Measurements from ENCODE around the gene ARHGAP22. TPM values are rescaled to one million over a fixed set of nuclear protein-coding genes. Genes with fewer than 3 reads are reported as not detected.

The ARHGAP22 gene
- total RNA-seq, 1 donor: 45.6 TPM

DNA sequence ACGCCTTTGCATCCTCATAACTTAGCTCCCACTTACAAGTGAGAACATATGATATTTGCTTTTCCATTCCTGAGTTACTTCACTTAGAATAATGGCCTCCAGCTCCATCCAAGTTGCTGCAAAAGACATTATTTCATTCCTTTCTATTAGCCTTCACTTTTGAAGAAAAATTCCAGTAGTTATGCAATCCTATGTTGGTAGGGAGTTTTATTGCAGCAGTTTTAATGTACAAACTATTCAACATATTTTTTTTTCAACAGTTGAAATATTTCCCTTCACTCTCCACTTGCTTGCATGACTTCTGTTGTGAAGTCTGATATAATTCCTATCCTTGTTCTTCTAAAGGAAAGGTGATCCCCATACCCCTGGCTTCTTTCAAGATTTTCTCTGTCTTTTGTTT is 27.3 kb upstream of the ARHGAP22 start:
- H3K9me3 ChIP-seq (ENCODE audit: low read depth, low read length): no peaks in the 10 kb centered on the region
- no peaks in the 10 kb centered on the region for H3K27me3 ChIP-seq (ENCODE audit: insufficient read depth, low read length)
- no peak for DNase-seq (ENCODE audit: insufficient read length, low spot score, missing footprints)
- H2AFZ ChIP-seq (ENCODE audit: low read length): no peak overlapping the region
- TF ChIP-seq, protein P1, sequence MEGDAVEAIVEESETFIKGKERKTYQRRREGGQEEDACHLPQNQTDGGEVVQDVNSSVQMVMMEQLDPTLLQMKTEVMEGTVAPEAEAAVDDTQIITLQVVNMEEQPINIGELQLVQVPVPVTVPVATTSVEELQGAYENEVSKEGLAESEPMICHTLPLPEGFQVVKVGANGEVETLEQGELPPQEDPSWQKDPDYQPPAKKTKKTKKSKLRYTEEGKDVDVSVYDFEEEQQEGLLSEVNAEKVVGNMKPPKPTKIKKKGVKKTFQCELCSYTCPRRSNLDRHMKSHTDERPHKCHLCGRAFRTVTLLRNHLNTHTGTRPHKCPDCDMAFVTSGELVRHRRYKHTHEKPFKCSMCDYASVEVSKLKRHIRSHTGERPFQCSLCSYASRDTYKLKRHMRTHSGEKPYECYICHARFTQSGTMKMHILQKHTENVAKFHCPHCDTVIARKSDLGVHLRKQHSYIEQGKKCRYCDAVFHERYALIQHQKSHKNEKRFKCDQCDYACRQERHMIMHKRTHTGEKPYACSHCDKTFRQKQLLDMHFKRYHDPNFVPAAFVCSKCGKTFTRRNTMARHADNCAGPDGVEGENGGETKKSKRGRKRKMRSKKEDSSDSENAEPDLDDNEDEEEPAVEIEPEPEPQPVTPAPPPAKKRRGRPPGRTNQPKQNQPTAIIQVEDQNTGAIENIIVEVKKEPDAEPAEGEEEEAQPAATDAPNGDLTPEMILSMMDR (IDR thresholded peaks at IDR 0.05; ENCODE audit: extremely low read depth, low read depth, low read length): no peak
- H4K20me1 ChIP-seq (ENCODE audit: insufficient read depth, low read length): no peaks in the 10 kb centered on the region
- H3K79me2 ChIP-seq (ENCODE audit: insufficient read depth, low read length): peaks cover 43% of the 10 kb centered on the region
- peaks cover 41% of the 10 kb centered on the region for H3K4me1 ChIP-seq (ENCODE audit: insufficient read depth, low read length)
- H3K36me3 ChIP-seq (ENCODE audit: insufficient read depth, low read length): no peaks in the 10 kb centered on the region
- no peak overlapping the region for H3K4me2 ChIP-seq (ENCODE audit: insufficient read depth, low read length)
- no peak overlapping the region for H3K27ac ChIP-seq (ENCODE audit: low read depth, low read length)
- no peak overlapping the region for H3K4me3 ChIP-seq (ENCODE audit: insufficient read depth, low read length)

DNA sequence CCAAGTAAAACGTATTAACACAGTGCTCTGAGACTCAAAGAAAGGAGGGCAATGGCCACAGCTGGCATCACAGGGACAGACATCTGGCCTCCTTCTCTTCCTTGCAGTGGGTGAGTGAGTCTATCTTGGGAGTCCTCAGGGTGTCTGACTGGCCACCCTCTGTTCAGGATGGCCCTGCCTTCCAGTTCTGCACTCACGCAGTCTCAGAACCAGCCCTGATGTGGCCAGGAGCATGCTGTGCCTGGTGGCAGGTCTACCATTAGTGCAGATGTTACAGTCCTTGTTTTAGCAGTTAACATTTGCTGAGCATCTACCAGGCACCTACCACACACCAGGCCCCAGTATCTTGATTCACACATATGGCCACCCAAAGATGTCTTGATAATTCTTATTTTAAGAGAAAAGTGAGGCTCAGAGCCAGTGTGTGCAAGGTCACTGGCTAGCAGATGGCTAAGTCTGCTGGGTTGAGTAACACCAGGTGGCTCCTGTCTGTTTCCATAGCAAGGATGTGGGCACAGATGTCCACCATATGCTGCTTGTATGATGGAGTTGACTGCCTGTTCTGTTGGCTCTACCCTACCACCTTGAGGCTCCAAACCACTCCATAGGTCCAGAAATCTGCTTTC is 23.2 kb upstream of the ARHGAP22 start:
- no peak for DNase-seq (ENCODE audit: insufficient read length, low spot score, missing footprints)
- Histone ChIP-seq H3K79me2 (ENCODE audit: insufficient read depth, low read length) (peaks cover 19% of the 10 kb centered on the region), H4K20me1 (ENCODE audit: insufficient read depth, low read length) (no peaks in the 10 kb centered on the region), H3K36me3 (ENCODE audit: insufficient read depth, low read length) (no peaks in the 10 kb centered on the region), H3K4me1 (ENCODE audit: insufficient read depth, low read length) (peaks cover 35% of the 10 kb centered on the region), H3K27me3 (ENCODE audit: insufficient read depth, low read length) (no peaks in the 10 kb centered on the region), H3K4me2 (ENCODE audit: insufficient read depth, low read length) (no peak overlapping the region), H2AFZ (ENCODE audit: low read length) (no peak overlapping the region), H3K4me3 (ENCODE audit: insufficient read depth, low read length) (no peak overlapping the region), H3K27ac (ENCODE audit: low read depth, low read length) (no peak overlapping the region), H3K9me3 (ENCODE audit: low read depth, low read length) (no peaks in the 10 kb centered on the region)
- TF ChIP-seq, protein P1 (IDR thresholded peaks at IDR 0.05; ENCODE audit: extremely low read depth, low read depth, low read length): no peak

DNA sequence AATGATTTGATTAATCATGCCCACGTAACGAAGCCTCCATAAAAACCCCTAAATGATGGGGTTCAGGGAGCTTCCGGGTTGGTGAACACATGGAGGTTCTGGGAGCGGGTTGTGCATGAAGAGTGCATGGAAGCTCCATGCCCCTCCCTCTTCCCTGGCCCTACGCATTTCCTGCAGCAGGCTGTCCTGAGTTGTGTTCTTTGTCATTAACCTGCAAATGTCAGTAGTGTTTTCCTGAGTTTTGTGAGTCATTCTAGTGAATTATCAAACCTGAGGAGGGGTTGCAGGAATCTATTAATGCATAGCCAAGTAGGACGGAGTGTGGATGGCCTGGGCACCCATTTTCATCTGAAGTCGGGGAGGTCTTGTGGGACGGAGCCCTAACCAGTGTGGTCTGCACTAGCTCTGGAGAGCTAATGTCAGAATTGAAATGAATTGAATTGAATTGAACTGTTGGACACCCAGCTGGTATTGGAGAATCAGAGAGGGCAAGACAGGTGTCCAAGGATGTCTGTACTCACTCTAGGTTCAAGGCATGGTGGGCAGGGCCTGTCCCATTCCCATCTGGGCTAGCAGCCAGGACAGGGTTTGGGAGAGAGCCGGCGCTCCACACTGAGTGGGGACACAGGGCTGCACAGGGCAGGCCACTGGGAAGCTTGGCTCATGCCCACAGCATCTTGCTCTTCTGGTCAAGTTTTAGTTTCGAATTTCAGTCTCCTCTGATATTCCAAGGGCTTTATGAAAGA is 22.3 kb upstream of the ARHGAP22 start:
- Histone ChIP-seq H3K4me3 (ENCODE audit: insufficient read depth, low read length) (no peak overlapping the region), H3K9me3 (ENCODE audit: low read depth, low read length) (no peaks in the 10 kb centered on the region), H3K4me1 (ENCODE audit: insufficient read depth, low read length) (peaks cover 26% of the 10 kb centered on the region), H3K27ac (ENCODE audit: low read depth, low read length) (no peak overlapping the region), H3K4me2 (ENCODE audit: insufficient read depth, low read length) (no peak overlapping the region), H2AFZ (ENCODE audit: low read length) (no peak overlapping the region), H3K79me2 (ENCODE audit: insufficient read depth, low read length) (peaks cover 10% of the 10 kb centered on the region), H4K20me1 (ENCODE audit: insufficient read depth, low read length) (no peaks in the 10 kb centered on the region), H3K36me3 (ENCODE audit: insufficient read depth, low read length) (no peaks in the 10 kb centered on the region), H3K27me3 (ENCODE audit: insufficient read depth, low read length) (no peaks in the 10 kb centered on the region)
- TF ChIP-seq, protein P1 (IDR thresholded peaks at IDR 0.05; ENCODE audit: extremely low read depth, low read depth, low read length): no peak
- no peak for DNase-seq (ENCODE audit: insufficient read length, low spot score, missing footprints)

DNA sequence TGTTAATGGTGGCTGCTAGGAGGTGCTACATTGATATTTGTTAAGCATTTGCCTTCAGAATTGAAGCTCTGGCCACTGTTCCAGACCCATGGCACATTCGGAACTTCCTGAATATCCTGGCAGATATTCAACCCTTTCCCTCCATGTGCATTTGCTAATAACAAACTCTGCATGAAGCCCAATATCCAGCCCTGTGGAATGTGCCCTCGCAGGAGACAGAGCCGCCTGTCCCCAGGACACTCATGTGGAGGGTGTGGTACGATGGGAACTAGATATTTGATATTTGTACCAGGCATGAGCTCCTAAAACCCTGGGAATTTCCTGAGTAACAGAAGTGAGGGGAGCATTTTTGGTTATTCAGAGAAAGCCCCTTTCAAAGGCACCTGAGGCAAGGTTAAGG is 21.6 kb upstream of the ARHGAP22 start:
- peaks cover 21% of the 10 kb centered on the region for H3K4me1 ChIP-seq (ENCODE audit: insufficient read depth, low read length)
- no peaks in the 10 kb centered on the region for H3K27me3 ChIP-seq (ENCODE audit: insufficient read depth, low read length)
- DNase-seq (ENCODE audit: insufficient read length, low spot score, missing footprints): no peak
- H3K9me3 ChIP-seq (ENCODE audit: low read depth, low read length): no peaks in the 10 kb centered on the region
- H3K27ac ChIP-seq (ENCODE audit: low read depth, low read length): no peak overlapping the region
- H2AFZ ChIP-seq (ENCODE audit: low read length): no peak overlapping the region
- H3K36me3 ChIP-seq (ENCODE audit: insufficient read depth, low read length): no peaks in the 10 kb centered on the region
- H4K20me1 ChIP-seq (ENCODE audit: insufficient read depth, low read length): no peaks in the 10 kb centered on the region
- H3K79me2 ChIP-seq (ENCODE audit: insufficient read depth, low read length): peaks cover 10% of the 10 kb centered on the region
- H3K4me3 ChIP-seq (ENCODE audit: insufficient read depth, low read length): no peak overlapping the region
- TF ChIP-seq, protein P1 (IDR thresholded peaks at IDR 0.05; ENCODE audit: extremely low read depth, low read depth, low read length): no peak
- no peak overlapping the region for H3K4me2 ChIP-seq (ENCODE audit: insufficient read depth, low read length)
